OCI-LY1 (cell line): ENCODE data around the gene EYA2.
"Not testable (repeated sequence)": the region's sequence is repeated elsewhere in the genome, so short reads cannot be mapped to it uniquely, and the experiment has no call there.

ENCODE experiments used
- H2AFZ ChIP-seq: fragments of 200-600 bp; sonication (generic), shearing (Covaris generic); 2 replicates; pipeline ENCODE4 v1.6.0; 2014; ENCODE audit warnings: antibody characterized with exemption, mild to moderate bottlenecking, low read length
- H3F3A ChIP-seq: fragments of 200-600 bp; sonication (generic), shearing (Covaris generic); 2 replicates; pipeline ENCODE4 v1.6.0; 2014; ENCODE audit warnings: mild to moderate bottlenecking, antibody characterized with exemption, low read length, moderate library complexity; ENCODE audit not compliant: insufficient read depth
- H3K27ac ChIP-seq: fragments of 200-600 bp; sonication (generic); 2 replicates; pipeline ENCODE4 v1.5.1; 2014; ENCODE audit warnings: low read length, mixed run types, mild to moderate bottlenecking, low read depth; ENCODE audit not compliant: poor library complexity, severe bottlenecking
- H3K27me3 ChIP-seq: fragments of 200-600 bp; sonication (generic); 2 replicates; pipeline ENCODE4 v1.6.0; 2014; ENCODE audit warnings: antibody characterized with exemption, mild to moderate bottlenecking, low read length, moderate library complexity; ENCODE audit not compliant: insufficient read depth
- H3K36me3 ChIP-seq: fragments of 200-600 bp; sonication (generic); 2 replicates; pipeline ENCODE4 v1.6.1; 2014; ENCODE audit warnings: mild to moderate bottlenecking, antibody characterized with exemption, low read length, moderate library complexity, mixed read lengths; ENCODE audit not compliant: insufficient read depth
- H3K4me1 ChIP-seq: fragments of 200-600 bp; sonication (generic); 2 replicates; pipeline ENCODE4 v1.5.1; 2014; ENCODE audit warnings: mild to moderate bottlenecking, low read length, moderate library complexity; ENCODE audit not compliant: insufficient read depth, severe bottlenecking
- H3K4me2 ChIP-seq: fragments of 200-600 bp; sonication (generic), shearing (Covaris generic); 2 replicates; pipeline ENCODE4 v1.6.1; 2014; ENCODE audit warnings: low read length
- H3K4me3 ChIP-seq: fragments of 200-600 bp; sonication (generic); 2 replicates; pipeline ENCODE4 v1.5.1; 2014; ENCODE audit warnings: low read length, low read depth, mild to moderate bottlenecking, mixed read lengths; ENCODE audit not compliant: poor library complexity, severe bottlenecking
- H3K79me2 ChIP-seq: fragments of 200-600 bp; shearing (Covaris generic); 2 replicates; pipeline ENCODE4 v1.6.1; 2016; ENCODE audit warnings: mixed run types, low read length, mixed read lengths; ENCODE audit not compliant: insufficient read depth
- H3K9ac ChIP-seq: fragments of 200-600 bp; sonication (generic), shearing (Covaris generic); 2 replicates; pipeline ENCODE4 v1.6.1; 2014; ENCODE audit warnings: mild to moderate bottlenecking, low read length, mixed read lengths
- H3K9me2 ChIP-seq: fragments of 200-600 bp; sonication (generic), shearing (Covaris generic); 2 replicates; pipeline ENCODE4 v1.6.1; 2014; ENCODE audit warnings: low read depth, mild to moderate bottlenecking, low read length, mixed read lengths
- H3K9me3 ChIP-seq: fragments of 200-600 bp; shearing (Covaris generic); 2 replicates; pipeline ENCODE4 v1.6.1; 2014; ENCODE audit warnings: low read length, mixed read lengths
- H4K20me1 ChIP-seq: fragments of 200-600 bp; sonication (generic), shearing (Covaris generic); 2 replicates; pipeline ENCODE4 v1.6.0; 2016; ENCODE audit warnings: mild to moderate bottlenecking, low read length; ENCODE audit not compliant: insufficient read depth
- CTCF ChIP-seq: fragments of 200-600 bp; sonication (generic), shearing (Covaris generic); IDR thresholded peaks from 2 replicates; pipeline ENCODE4 v1.5.1; 2017; ENCODE audit warnings: mild to moderate bottlenecking, antibody characterized with exemption, low read length, moderate library complexity, mixed read lengths
- EZH2 ChIP-seq: fragments of 200-600 bp; sonication (generic), shearing (Covaris generic); IDR thresholded peaks from 2 replicates; pipeline ENCODE4 v1.8.0; 2017; ENCODE audit warnings: borderline replicate concordance, mixed run types, mild to moderate bottlenecking, antibody characterized with exemption, low read length, moderate library complexity, mixed read lengths

The EYA2 gene

GRCh38 chr20:46917155-46917554 is 22.5 kb downstream of the EYA2 start:
- Histone ChIP-seq H4K20me1 (no peaks in the 10 kb centered on the region), H3F3A (no peaks in the 10 kb centered on the region), H2AFZ (no peak overlapping the region), H3K4me3 (no peak overlapping the region), H3K4me2 (no peak overlapping the region), H3K9ac (no peak overlapping the region), H3K36me3 (no peaks in the 10 kb centered on the region; the same call in 1 of the 2 replicates), H3K9me2 (no peaks in the 10 kb centered on the region), H3K27me3 (no peaks in the 10 kb centered on the region; the same call in 1 of the 2 replicates), H3K4me1 (no peaks in the 10 kb centered on the region), H3K9me3 (no peaks in the 10 kb centered on the region), H3K79me2 (no peaks in the 10 kb centered on the region), H3K27ac (no peak overlapping the region)
- TF ChIP-seq CTCF (no peak), EZH2 (no peak)

GRCh38 chr20:46920114-46920513 is 25.5 kb downstream of the EYA2 start:
- Histone ChIP-seq H3K27me3 (no peaks in the 10 kb centered on the region; the same call in 1 of the 2 replicates), H3K4me1 (no peaks in the 10 kb centered on the region), H3K79me2 (no peaks in the 10 kb centered on the region), H4K20me1 (no peaks in the 10 kb centered on the region), H3K27ac (no peak overlapping the region), H3K9ac (no peak overlapping the region), H3K9me2 (no peaks in the 10 kb centered on the region), H3K4me2 (no peak overlapping the region), H2AFZ (no peak overlapping the region), H3K36me3 (no peaks in the 10 kb centered on the region; the same call in 1 of the 2 replicates), H3K9me3 (no peaks in the 10 kb centered on the region), H3K4me3 (no peak overlapping the region), H3F3A (no peaks in the 10 kb centered on the region)
- no peak for TF ChIP-seq CTCF
- TF ChIP-seq EZH2: no peak

GRCh38 chr20:46922841-46923240 is 28.2 kb downstream of the EYA2 start:
- H2AFZ ChIP-seq, H3K79me2 ChIP-seq, H3K4me2 ChIP-seq, H4K20me1 ChIP-seq, H3F3A ChIP-seq, H3K4me1 ChIP-seq, H3K27me3 ChIP-seq, H3K4me3 ChIP-seq, H3K9ac ChIP-seq, H3K9me2 ChIP-seq, H3K36me3 ChIP-seq, H3K27ac ChIP-seq, H3K9me3 ChIP-seq: not testable (repeated sequence)

GRCh38 chr20:46923550-46923949 is 28.9 kb downstream of the EYA2 start:
- H3K27me3 ChIP-seq: no peaks in the 10 kb centered on the region; the same call in 1 of the 2 replicates
- no peak overlapping the region for H2AFZ ChIP-seq
- no peaks in the 10 kb centered on the region for H3K9me2 ChIP-seq
- no peak overlapping the region for H3K9ac ChIP-seq
- TF ChIP-seq CTCF: no peak
- TF ChIP-seq EZH2: no peak
- no peaks in the 10 kb centered on the region for H3K79me2 ChIP-seq
- H3K9me3 ChIP-seq: no peaks in the 10 kb centered on the region
- no peaks in the 10 kb centered on the region for H4K20me1 ChIP-seq
- H3K36me3 ChIP-seq: no peaks in the 10 kb centered on the region; the same call in 1 of the 2 replicates
- H3F3A ChIP-seq: no peaks in the 10 kb centered on the region
- H3K4me1 ChIP-seq: no peaks in the 10 kb centered on the region
- H3K4me3 ChIP-seq: no peak overlapping the region
- H3K27ac ChIP-seq: no peak overlapping the region
- no peak overlapping the region for H3K4me2 ChIP-seq
